GM19328 (cell line): Measurements from ENCODE around the gene HAND1.
A peak's percentile ranks its signal among the peaks of the same experiment; 100 is the strongest.

Source experiments
- ATAC-seq: cut with Tn5 transposase; IDR thresholded peaks from one replicate; pipeline ENCODE4 v1.9.1; 2021; ENCODE audit warnings: mild to moderate bottlenecking, moderate library complexity; ENCODE audit not compliant: unreplicated experiment

Gene HAND1

GRCh38 chr5:154479944-154480750, 2.1 kb upstream of the HAND1 start:
- no peak for ATAC-seq

- ATAC-seq = no peak
Observed at GRCh38 chr5:154479160-154479943, 1.3 kb upstream of the HAND1 start.

GRCh38 chr5:154478752-154479159, 729 bp upstream of the HAND1 start:
- no peak for ATAC-seq

GRCh38 chr5:154477382-154478223, 424 bp downstream of the HAND1 start:
- no peak for ATAC-seq

GRCh38 chr5:154476354-154477205, 1.4 kb downstream of the HAND1 start:
- no peak for ATAC-seq

GRCh38 chr5:154475591-154476353, 2.3 kb downstream of the HAND1 start:
- no peak for ATAC-seq

GRCh38 chr5:154474396-154475334, 3.4 kb downstream of the HAND1 start:
- no peak for ATAC-seq

- no peak for ATAC-seq
Observed at GRCh38 chr5:154473581-154474283, 4.3 kb downstream of the HAND1 start.

GRCh38 chr5:154472871-154473580, 5.0 kb downstream of the HAND1 start:
- ATAC-seq = no peak

GRCh38 chr5:154470947-154471870, 6.8 kb downstream of the HAND1 start:
- ATAC-seq = no peak

GRCh38 chr5:154470137-154470536, 7.9 kb downstream of the HAND1 start:
- no peak for ATAC-seq

- peak; percentile 91 for ATAC-seq
Observed at GRCh38 chr5:154467655-154468354, 10.2 kb downstream of the HAND1 start.

- no peak for ATAC-seq
Observed at GRCh38 chr5:154466671-154467070, 11.4 kb downstream of the HAND1 start.

- ATAC-seq = no peak
Observed at GRCh38 chr5:154466147-154466546, 11.9 kb downstream of the HAND1 start.

GRCh38 chr5:154465169-154465568, 12.9 kb downstream of the HAND1 start:
- no peak for ATAC-seq

- ATAC-seq = no peak
Observed at GRCh38 chr5:154464438-154464837, 13.6 kb downstream of the HAND1 start.
